ENCODE results near the gene LPP.

- TF ChIP-seq, protein P1, sequence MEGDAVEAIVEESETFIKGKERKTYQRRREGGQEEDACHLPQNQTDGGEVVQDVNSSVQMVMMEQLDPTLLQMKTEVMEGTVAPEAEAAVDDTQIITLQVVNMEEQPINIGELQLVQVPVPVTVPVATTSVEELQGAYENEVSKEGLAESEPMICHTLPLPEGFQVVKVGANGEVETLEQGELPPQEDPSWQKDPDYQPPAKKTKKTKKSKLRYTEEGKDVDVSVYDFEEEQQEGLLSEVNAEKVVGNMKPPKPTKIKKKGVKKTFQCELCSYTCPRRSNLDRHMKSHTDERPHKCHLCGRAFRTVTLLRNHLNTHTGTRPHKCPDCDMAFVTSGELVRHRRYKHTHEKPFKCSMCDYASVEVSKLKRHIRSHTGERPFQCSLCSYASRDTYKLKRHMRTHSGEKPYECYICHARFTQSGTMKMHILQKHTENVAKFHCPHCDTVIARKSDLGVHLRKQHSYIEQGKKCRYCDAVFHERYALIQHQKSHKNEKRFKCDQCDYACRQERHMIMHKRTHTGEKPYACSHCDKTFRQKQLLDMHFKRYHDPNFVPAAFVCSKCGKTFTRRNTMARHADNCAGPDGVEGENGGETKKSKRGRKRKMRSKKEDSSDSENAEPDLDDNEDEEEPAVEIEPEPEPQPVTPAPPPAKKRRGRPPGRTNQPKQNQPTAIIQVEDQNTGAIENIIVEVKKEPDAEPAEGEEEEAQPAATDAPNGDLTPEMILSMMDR (IDR thresholded peaks at IDR 0.05; ENCODE audit: low read length), result no peak
- TF ChIP-seq EZH2 (IDR thresholded peaks at IDR 0.05; ENCODE audit: borderline replicate concordance, low read length), result no peak
Measured at GRCh38 chr3:188246905-188247304, 92.9 kb downstream of the LPP start.
